Activated CD8-positive, alpha-beta memory T cell treated with anti-CD3 and anti-CD28 coated beads, Interleukin-2, amount 50 U/mL, for 1 hour (primary cell): ENCODE data around the gene TXNDC11.

Experiments
- DNase-seq: peaks from one replicate; pipeline ENCODE4 v3.0.0-alpha.2; 2020; ENCODE audit errors: extremely low read depth

The TXNDC11 gene

DNA sequence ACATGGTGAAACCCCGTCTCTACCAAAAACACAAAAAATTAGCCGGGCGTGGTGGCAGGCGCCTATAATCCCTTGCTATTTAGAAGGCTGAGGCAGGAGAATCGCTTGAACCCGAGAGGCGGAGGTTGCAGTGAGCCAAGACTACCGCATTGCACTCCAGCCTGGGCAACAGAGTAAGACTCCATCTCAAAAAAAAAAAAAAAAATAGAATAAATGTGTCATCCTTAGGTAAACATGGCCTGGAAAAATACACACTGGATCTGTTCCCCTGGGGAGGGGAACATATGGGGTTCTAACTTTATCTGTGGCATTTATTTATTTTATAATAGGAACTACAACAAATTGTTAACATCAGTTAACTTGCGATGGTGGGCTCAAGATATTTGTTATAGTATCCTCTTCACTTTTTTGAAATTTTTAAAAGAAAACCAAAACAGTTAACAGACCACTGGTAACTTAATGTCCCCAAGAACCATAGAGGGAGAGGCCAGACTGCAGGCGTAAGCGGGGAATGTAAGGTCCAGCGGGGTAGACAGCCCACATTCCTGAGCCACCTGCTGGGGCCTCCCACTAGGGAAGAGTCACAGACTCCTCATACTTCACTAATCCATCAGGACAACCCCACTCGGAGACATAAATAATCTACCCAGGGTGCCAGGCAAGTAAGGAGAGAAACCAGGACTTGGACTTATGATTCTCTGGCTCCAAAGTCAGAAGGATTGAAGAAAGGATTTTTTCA, 12.5 kb upstream of the TXNDC11 start:
- no peak for DNase-seq

DNA sequence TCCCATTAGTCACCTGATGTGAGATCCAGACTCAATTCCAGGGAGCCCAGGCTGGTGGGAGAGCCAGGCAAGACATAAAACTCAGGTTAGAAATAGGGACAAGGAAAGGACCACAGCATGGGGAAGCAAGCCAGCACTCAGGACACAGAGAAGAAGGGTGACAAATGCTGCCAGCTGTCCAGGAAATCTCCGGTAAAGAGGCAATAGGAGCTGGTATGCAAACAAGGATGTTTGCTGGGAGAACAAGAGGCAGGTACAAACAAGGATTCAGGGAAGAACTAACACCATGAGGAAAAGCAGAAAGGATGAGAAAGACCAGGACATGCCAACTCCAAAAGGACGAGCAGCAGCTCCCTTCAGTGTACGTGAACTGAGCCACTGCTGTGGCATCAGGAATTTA, 10.2 kb upstream of the TXNDC11 start:
- DNase-seq: no peak

DNA sequence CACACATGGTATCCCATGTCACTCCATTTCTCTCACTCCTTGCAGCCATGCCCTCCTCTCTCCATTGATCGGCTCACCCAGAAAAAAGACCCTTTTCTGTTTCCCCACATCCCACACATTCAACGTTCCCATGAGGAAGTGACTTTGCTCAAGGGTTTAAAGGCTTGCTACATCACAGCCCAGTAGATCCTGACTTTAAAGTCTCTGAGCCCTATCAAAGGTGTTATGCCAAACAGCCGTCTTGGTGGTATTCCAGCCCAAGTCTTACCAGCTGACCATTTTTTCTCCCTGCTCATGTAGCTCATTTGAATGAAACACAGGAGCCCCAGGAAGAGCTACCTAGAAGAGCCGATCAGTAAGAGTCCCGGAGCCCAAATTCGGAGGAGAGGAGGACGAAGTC, 7.4 kb upstream of the TXNDC11 start:
- no peak for DNase-seq

DNA sequence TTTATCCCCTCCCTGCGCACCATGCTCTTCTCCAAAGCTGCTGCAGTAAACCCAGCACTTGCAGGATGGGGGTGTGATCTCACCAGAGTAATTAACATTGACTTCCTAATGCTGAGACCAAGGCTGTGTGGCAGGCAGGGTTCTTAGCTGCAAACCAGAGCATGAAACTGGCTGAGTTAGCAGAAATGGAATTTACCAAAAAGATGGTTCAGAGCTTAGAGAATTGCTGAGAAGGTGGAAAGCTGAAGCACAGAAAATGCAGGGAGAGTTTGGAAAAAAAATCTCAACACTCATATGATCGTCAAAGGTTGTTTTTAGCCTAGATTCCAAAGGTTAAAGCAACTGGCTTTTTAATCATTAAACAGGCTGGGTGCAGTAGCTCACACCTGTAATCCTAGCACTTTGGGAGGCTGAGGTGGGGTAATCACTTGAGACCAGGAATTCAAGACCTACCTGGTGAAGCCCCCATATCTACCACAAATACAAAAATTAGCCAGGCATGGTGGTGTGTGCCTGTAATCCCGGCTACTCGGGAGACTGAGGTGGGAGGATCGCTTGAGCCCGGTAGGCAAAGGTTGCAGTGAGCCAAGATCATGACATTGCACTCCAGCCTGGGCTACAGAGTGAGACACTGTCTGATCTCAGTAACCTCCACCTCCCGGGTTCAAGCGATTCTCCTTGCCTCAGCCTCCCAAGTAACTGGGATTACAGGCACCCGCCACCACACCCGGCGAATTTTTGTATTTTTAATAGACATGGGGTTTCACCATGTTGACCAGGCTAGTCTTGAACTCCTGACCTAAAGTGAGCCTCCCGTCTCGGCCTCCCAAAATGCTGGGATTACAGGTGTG, 6.0 kb upstream of the TXNDC11 start:
- no peak for DNase-seq

DNA sequence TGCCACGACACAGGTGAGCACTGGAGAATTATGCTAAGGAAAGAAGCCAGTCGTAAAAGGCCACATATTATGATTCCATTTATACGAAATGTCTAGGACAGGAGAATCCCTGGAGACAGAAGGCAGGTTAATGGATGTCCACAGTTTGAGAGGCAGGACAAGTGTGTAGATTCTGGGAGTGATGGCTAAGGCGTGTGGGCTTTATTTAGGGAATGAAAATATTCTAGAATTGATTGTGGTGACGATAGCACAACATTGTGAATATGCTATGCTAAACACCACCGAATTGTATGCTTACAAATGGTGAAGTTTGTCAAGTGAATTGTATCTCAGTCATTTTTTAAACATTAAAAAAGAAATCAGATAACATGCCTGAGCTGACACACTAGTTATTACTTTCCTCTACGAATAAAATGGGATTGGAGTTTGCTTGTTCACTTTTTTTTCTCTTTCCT, 5.3 kb upstream of the TXNDC11 start:
- DNase-seq: no peak

DNA sequence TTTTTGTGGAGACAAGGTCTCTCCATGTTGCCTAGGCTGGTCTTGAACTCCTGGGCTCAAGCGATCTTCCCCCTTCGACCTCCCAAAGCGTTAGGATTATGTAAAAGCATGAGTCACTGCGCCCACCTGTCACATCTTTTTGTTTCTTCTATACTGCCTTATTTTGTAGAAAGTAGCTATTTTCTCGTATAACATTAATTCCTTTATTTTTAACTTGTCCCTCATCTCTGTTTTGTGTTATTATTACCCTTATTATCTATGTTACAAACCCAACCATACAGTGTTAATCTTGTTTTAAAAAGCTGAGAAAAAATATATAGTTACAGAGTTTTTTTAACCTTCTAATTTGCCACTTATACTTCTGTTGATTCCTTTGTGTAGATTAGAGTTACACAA, 1.4 kb upstream of the TXNDC11 start:
- DNase-seq: no peak

DNA sequence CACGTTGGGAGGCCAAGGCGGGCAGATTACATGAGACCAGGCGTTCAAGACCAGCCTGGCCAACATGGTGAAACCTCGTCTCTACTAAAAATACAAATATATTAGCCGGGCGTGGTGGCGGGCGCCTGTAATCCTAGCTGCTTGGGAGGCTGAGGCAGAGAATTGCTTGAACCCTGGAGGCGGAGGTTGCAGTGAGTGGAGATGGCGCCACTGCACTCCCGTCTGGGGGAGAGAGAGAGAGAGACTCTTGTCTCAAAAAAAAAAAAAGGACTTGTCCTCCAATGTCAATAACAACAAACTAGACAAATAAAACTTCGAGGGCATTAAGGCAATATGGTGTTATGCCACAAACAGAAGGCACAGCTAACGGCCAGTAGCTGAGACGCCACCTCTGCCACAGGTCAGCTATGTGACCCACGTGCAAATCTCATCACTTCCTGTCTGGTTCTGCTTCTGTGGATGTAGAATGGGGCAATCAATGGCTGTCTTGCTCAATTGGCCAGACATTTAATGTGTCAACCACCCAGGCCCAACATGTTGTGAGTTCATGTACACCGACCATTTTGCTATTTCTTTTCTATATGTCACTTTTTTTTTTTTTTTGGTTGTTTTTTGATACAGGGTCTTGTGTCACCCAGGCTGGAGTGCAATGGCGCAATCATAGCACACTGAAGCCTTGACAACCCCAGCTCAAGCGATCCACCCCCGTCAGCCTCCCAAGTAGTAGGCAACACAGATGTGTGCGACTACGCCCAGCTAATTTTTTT, 834 bp upstream of the TXNDC11 start:
- DNase-seq: no peak

DNA sequence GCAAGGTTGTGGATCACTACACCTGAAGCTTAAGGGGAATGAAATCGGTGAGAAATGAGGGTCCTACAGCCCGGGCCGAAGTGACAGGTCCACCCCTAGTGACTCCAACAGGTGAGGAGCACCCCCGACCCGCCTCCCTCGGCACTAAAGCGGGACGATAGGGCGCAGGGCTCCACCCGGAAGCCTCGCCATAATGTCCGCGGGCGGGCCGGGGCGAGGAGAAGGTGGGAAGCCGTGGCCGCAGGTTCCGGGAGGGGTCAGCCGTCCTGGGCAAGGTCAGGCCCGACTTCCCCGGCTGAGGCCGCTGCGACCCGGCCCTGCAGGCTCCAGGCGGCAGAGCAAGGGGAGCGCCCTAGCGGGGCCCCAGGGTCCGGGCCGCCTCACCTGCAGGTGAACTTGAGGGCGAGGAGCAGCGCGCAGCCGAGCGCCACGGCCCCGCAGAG, 543 bp downstream of the TXNDC11 start:
- DNase-seq: no peak

DNA sequence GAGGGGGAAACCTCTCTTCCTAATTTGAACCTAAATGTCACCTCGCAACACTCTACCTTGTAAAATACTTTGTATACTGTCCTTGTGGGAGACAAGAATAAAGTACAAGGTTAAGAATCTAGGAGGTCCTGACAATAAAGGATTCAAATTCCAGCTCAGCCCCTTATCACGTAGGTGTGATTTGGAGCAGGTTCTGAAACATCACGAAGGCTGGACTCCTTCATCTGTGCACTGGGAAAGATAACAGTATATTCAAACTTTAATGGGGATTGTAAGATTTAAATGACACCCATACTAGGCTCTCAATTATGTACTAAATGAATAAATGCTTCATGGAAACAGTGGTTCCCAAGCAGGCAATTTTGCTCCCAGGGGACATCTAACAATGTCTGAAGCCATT, 2.1 kb downstream of the TXNDC11 start:
- no peak for DNase-seq

DNA sequence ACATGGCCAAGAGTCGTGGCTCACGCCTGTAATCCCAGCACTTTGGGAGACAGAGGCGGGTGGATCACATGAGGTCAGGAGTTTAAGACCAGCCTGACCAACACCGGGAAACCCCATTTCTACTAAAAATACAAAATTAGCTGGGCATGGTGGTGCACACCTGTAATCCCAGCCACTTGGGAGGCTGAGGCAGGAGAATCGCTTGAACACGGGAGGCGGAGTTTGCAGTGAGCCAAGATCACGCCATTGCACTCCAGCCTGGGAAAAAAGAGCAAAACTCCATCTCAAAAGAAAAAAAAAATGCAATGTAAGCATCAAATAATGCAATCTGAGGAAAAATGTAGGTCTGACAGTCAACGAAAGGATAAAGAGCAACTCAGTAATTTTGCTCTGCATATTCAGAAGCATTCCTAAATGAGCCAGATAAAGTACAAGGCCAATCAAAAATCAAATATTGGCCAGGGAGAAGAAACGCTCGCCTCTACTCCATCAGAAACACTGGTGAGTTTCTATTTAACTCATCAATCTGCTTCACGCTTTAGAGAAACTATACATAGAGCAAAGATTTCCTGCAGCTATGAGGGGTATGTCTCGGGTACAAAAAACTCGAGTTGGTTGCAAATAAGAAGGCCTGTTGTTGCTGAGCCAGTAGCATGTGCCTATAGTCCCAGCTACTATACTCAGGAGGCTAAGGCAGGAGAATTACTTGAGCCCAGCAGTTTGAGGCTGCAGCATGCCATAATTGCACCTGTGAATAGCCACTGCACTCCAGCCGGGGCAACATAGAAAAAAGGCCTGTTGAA, 3.7 kb downstream of the TXNDC11 start:
- DNase-seq: no peak

DNA sequence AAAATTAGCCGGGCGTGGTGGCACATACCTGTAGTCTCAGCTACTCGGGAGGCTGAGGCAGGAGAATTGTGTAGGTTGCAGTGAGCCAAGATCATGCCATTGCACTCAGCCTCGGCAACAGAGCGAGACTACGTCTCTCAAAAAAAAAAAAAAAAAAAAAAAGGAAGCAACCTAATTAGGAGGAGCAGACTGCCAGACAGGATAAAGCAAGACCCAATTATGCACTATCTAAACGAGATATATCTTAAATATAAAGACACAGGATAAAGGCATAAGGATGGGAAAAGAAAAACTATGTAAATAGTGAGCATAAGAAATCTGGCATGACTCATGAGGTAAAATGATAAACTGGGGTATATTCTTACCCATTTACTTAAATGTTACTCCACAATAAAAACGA, 4.9 kb downstream of the TXNDC11 start:
- DNase-seq: no peak

DNA sequence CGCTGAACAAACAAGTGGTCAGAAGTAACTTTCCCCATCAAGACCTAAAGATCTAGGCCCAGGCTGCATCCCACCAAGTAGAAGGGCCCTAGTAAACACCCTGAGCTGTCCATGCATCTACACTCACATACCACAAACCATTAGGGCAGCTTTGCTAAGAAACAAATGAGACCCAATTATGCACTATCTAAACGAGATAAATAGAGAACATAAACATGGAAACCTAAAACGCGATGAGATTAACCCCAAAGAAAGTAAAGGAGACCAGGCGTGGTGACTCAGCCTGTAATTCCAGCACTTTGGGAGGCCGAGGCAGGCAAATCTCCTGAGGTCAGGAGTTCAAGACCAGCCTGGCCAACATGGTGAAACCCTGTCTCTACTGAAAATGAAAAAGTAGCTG, 5.8 kb downstream of the TXNDC11 start:
- DNase-seq: no peak

DNA sequence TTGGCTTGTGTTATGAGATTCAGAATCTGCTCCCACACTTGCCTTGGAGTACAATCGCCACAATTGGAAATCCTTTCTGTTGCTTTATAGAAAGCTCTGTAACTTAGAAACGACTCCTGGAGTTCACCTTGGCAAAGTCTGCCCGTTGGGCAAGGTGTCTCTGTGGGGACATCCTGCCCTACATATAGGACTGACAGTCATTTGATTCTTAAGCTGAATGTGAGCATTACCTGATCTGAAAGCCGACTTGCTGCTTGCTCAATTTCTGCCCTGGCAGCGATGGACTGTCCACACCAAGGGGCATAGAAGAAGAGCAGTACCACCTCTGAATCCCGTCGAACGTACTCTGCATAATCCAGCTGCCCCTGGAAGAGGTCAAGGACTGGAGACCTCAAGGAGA, 6.9 kb downstream of the TXNDC11 start:
- no peak for DNase-seq

DNA sequence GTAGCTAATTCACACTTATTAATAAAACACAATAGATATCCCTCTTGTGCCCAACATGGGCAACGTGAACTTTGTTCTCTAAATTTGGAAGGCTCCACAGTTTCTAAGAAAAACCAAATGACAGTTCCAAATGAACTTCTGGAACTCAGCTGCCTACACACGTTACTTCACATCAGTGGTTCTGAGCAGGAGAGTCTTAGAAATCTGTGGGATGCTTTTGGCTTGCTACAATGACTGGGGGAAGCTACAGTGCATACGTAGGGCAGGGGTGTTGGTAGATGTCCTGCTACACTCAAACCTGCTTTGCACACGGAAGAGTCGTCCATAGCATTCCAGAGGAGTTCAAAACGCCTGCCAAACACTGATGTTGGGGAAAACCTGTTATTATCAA, 8.0 kb downstream of the TXNDC11 start:
- DNase-seq: no peak

DNA sequence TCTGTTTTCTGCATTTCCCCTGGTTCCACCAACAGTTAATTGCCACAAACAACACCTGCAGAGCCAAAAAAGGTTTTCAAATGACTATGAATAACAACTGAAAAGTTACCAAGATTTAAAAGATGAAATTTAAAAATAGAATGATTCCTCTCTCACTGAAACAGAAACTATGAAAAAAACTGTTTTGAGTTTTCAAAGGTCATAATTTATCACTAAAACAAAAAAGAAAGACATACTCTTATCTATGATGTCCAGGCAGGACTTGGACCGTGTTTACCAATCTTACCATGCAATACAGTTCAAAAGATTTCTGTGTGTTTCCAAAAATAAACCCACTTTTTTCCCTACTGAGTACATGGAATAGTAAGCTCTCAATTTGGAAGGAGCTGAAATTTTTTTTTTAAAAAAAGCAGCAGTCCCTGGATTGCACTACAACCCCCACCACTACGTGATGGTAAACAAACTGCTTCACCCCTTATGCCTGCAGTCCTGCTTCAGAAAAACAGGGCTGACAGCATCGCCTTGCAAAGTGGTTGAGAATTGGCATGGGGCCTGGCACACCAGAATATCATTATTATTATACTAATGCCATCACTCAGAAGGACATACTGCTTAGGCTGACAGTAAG, 8.5 kb downstream of the TXNDC11 start:
- no peak for DNase-seq

DNA sequence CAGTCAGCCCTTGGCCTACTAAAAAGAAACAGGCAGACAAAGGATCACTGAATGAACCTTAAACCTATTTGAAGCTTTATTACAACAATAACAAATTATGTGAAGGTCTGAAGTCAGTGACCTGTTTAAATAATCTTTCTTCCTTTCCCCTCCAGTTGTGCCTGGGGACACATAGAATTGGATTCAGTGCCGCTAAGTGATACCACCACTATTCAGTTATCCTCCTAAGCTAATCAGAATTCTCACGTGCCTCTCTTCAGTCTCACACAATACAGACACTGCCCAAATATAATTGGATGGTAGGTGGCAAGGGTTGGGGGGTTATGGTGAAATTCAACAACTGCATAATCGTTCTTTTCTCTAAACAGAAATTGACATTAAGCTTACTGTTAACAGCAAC, 11.4 kb downstream of the TXNDC11 start:
- DNase-seq: no peak

DNA sequence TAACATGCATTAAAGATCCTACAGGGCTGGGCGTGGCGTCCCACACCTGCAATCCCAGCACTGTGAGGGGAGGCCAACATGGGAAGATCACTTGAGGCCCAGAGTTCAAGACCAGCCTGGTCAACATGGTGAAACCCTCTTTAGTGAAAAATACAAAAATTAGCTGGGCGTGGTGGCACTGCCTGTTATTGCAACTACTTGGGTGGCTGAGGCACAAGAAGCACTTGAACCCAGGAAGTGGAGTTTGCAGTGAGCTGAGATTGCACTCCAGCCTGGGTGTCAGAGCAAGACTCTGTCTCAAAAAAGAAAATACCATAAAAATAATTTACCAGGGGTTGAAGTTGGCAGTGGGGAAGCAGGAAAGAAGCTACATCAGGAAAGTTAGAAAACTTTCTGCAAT, 12.9 kb downstream of the TXNDC11 start:
- no peak for DNase-seq

DNA sequence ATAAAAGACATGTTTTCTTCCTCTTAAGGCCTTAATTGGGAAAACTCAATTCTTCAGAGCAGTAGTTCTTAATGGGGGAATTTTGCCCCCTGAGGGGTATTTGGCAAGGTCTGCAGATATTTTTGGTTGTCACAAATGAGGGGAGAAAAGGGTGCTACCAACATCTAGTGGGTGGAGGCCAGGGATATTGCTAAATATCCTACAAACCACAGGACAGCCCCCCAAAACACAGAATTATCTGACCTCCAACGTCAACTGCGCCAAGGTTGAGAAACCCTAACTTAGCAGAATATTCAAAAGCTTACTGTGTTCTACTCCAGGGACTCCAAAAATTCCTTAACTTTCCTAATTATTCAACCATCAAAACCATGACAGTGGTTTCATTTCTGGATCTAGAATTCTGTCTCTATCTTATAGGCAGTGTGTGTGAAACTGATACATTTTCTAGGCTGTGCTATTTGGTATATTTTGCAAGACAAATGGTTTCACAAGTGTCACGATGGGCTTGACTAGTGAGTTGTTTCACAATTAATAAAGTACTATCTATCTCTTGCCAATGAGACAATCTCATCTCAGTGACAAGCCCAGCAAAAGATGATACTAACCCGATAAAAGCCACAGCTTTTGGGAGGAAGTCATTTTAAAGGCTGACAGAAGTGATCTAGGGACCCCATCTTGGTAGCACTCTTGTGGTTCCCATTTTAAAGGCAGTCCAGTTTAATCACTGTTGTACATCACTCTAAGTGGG, 14.7 kb downstream of the TXNDC11 start:
- no peak for DNase-seq

DNA sequence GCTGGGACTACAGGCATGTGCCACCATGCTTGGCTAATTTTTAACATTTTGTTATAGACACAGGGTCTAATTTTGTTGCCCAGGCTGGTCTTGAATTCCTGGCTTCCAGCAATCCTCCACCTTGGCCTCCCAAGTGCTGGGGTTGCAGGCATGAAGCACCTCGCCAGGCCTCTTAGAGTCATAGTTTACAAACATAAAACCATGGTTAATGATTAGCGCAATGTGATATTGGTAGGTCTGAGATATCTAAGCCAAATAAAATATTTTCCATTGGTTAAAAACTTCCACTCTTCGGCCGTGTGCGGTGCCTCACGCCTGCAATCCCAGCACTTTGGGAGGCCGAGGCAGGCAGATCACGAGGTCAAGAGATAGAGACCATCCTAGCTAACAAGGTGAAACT, 16.6 kb downstream of the TXNDC11 start:
- no peak for DNase-seq

DNA sequence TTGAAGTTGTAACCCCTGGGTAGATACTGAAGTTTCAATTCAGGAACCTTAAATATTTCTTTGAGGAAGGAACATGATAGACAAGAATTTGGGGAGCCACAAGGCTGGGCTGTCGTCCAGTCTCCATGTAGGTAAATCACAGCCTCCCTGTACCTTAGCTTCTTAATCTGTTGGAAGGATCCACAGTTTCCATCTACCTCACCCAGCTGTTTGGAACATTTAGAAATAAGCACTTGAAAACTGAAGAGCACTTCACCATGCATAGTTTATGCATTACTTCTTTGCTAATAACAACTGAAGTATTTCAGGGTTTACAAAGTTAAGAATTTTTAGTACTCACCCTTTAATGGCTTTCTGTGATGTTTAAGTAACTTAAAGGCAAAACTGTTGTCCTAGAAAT, 17.2 kb downstream of the TXNDC11 start:
- DNase-seq: no peak

DNA sequence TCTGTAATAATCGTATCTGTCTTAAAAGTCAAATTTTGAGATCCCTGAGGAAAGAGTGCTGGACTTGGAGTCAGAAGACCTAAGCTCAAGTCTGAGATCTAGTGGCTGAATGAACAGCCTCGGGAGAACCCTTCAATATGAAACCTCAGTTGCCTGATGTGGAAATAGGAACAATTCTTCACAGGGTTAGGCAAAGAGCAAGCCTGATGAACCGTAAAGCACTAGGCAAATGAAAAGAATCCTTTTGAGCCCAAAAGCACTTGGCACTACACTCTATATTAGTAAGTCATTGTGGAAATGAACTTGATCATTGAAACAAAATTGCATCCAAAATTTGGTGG, 20.2 kb downstream of the TXNDC11 start:
- DNase-seq: no peak
